Neural cell (in vitro differentiated cells): Measurements from ENCODE around the gene TMEM201. TPM values are rescaled to one million over a fixed set of nuclear protein-coding genes. Genes with fewer than 3 reads are reported as not detected.

Experiments used
- H2AFZ ChIP-seq: fragments of 200-600, 300-800 bp; sonication (generic), shearing (Covaris generic); 2 replicates; pipeline ENCODE4 v1.6.0; 2014; ENCODE audit warnings: low read depth, mild to moderate bottlenecking, antibody characterized with exemption, low read length, moderate library complexity
- H3F3A ChIP-seq: fragments of 200-600 bp; shearing (Covaris generic); 2 replicates; pipeline ENCODE4 v1.6.1; 2016; ENCODE audit warnings: mild to moderate bottlenecking, moderate library complexity, mixed read lengths, antibody characterized with exemption, low read length; ENCODE audit not compliant: insufficient read depth, poor library complexity, severe bottlenecking
- H3K27ac ChIP-seq: fragments of 200-600, 300-800 bp; sonication (generic), shearing (Covaris generic); 2 replicates; pipeline ENCODE4 v1.5.1; 2014; ENCODE audit warnings: mild to moderate bottlenecking, low read length, moderate library complexity
- H3K27me3 ChIP-seq: fragments of 300-800, 200-600 bp; sonication (generic), shearing (Covaris generic); 2 replicates; pipeline ENCODE4 v1.6.0; 2014; ENCODE audit warnings: mild to moderate bottlenecking, low read depth, low read length, moderate library complexity; ENCODE audit not compliant: insufficient read depth
- H3K36me3 ChIP-seq: fragments of 300-800, 200-600 bp; sonication (generic), shearing (Covaris generic); 2 replicates; pipeline ENCODE4 v1.5.1; 2014; ENCODE audit warnings: mild to moderate bottlenecking, antibody characterized with exemption, low read length, moderate library complexity; ENCODE audit not compliant: insufficient read depth
- H3K4me2 ChIP-seq: fragments of 300-800, 200-600 bp; sonication (generic), shearing (Covaris generic); 2 replicates; pipeline ENCODE4 v1.6.0; 2014; ENCODE audit warnings: mild to moderate bottlenecking, low read length
- H3K4me3 ChIP-seq: fragments of 300-800, 200-600 bp; sonication (generic), shearing (Covaris generic); 2 replicates; pipeline ENCODE4 v1.5.1; 2014; ENCODE audit warnings: mild to moderate bottlenecking, low read length, moderate library complexity
- H3K79me2 ChIP-seq: fragments of 200-600 bp; shearing (Covaris generic); replicated peaks from 2 replicates; pipeline ENCODE4 v1.6.0; 2014; ENCODE audit warnings: mild to moderate bottlenecking, low read length, moderate library complexity; ENCODE audit not compliant: insufficient read depth
- H3K9ac ChIP-seq: fragments of 300-800, 200-600 bp; sonication (generic), shearing (Covaris generic); 2 replicates; pipeline ENCODE4 v1.6.1; 2016; ENCODE audit warnings: mild to moderate bottlenecking, low read length, mixed read lengths
- H3K9me2 ChIP-seq: fragments of 200-600 bp; shearing (Covaris generic); 2 replicates; pipeline ENCODE4 v1.6.1; 2016; ENCODE audit warnings: mild to moderate bottlenecking, low read length, mixed read lengths; ENCODE audit not compliant: insufficient read depth
- H3K9me3 ChIP-seq: fragments of 200-600, 300-800 bp; sonication (generic), shearing (Covaris generic); 2 replicates; pipeline ENCODE4 v1.6.1; 2016; ENCODE audit warnings: mild to moderate bottlenecking, mixed run types, low read length, moderate library complexity, mixed read lengths
- H4K20me1 ChIP-seq: fragments of 200-600 bp; shearing (Covaris generic); 2 replicates; pipeline ENCODE4 v1.6.1; 2016; ENCODE audit warnings: mild to moderate bottlenecking, mixed run types; ENCODE audit not compliant: insufficient read depth
- CTCF ChIP-seq: fragments of 450-650 bp; IDR thresholded peaks from 2 replicates; pipeline ENCODE4 v1.5.1; 2014; ENCODE audit warnings: antibody characterized with exemption, mild to moderate bottlenecking, moderate library complexity; ENCODE audit not compliant: poor library complexity, severe bottlenecking
- EP300 ChIP-seq: fragments of 450-650 bp; conservative IDR thresholded peaks from 2 replicates; pipeline ENCODE4 v1.6.1; 2014; ENCODE audit warnings: antibody characterized with exemption, mild to moderate bottlenecking, moderate library complexity; ENCODE audit not compliant: poor library complexity, severe bottlenecking
- EZH2 ChIP-seq: fragments of 200-600, 300-800 bp; shearing (Covaris generic), sonication (generic); IDR thresholded peaks from 2 replicates; pipeline ENCODE4 v1.6.1; 2014; ENCODE audit warnings: antibody characterized with exemption, low read length, borderline replicate concordance, mild to moderate bottlenecking; ENCODE audit not compliant: insufficient read depth, poor library complexity, severe bottlenecking
- MXI1 ChIP-seq: fragments of 450-650 bp; conservative IDR thresholded peaks from 2 replicates; pipeline ENCODE4 v1.6.1; 2014; ENCODE audit warnings: antibody characterized with exemption, mild to moderate bottlenecking; ENCODE audit not compliant: poor library complexity, severe bottlenecking
- POLR2AphosphoS5 ChIP-seq: IDR thresholded peaks from 2 replicates; pipeline ENCODE4 v1.6.1; 2012
- RAD21 ChIP-seq: fragments of 450-650 bp; conservative IDR thresholded peaks from 2 replicates; pipeline ENCODE4 v1.6.1; 2014; ENCODE audit warnings: antibody characterized with exemption, mild to moderate bottlenecking, moderate library complexity
- SMC3 ChIP-seq: fragments of 450-650 bp; conservative IDR thresholded peaks from 2 replicates; pipeline ENCODE4 v1.6.1; 2014; ENCODE audit warnings: antibody characterized with exemption, mild to moderate bottlenecking, moderate library complexity; ENCODE audit not compliant: poor library complexity
- TAF1 ChIP-seq: IDR thresholded peaks from 2 replicates; pipeline ENCODE4 v1.6.1; 2012; ENCODE audit warnings: low read depth
- polyA plus RNA-seq: library from polyadenylated mRNA; depleted of rRNA; stranded (reverse); fragments of >200 nt; gene quantifications from 2 replicates; pipeline ENCODE4 v1.2.3, GENCODE V29; 2014
- TF ChIP-seq, protein P1 (sequence below): IDR thresholded peaks from 2 replicates; pipeline ENCODE4 v1.6.1; 2012; ENCODE audit warnings: borderline replicate concordance

The TMEM201 gene
- polyA plus RNA-seq, 1 donor from 2014 or later = 7.3 TPM

- Histone ChIP-seq H3K9ac (no peak overlapping the region), H3K4me3 (no peak overlapping the region), H3K27ac (no peak overlapping the region), H3K4me2 (no peak overlapping the region), H3F3A (no peaks in the 10 kb centered on the region), H3K9me3 (no peaks in the 10 kb centered on the region), H3K79me2 (no peaks in the 10 kb centered on the region), H3K27me3 (no peaks in the 10 kb centered on the region), H3K36me3 (no peaks in the 10 kb centered on the region), H2AFZ (no peak overlapping the region), H4K20me1 (no peaks in the 10 kb centered on the region), H3K9me2 (no peaks in the 10 kb centered on the region)
- no peak for TF ChIP-seq EP300
- TF ChIP-seq TAF1 = no peak
- TF ChIP-seq MXI1 = no peak
- TF ChIP-seq RAD21 = no peak
- TF ChIP-seq SMC3 = no peak
- no peak for TF ChIP-seq POLR2AphosphoS5
- TF ChIP-seq EZH2 = no peak
- TF ChIP-seq, protein P1, sequence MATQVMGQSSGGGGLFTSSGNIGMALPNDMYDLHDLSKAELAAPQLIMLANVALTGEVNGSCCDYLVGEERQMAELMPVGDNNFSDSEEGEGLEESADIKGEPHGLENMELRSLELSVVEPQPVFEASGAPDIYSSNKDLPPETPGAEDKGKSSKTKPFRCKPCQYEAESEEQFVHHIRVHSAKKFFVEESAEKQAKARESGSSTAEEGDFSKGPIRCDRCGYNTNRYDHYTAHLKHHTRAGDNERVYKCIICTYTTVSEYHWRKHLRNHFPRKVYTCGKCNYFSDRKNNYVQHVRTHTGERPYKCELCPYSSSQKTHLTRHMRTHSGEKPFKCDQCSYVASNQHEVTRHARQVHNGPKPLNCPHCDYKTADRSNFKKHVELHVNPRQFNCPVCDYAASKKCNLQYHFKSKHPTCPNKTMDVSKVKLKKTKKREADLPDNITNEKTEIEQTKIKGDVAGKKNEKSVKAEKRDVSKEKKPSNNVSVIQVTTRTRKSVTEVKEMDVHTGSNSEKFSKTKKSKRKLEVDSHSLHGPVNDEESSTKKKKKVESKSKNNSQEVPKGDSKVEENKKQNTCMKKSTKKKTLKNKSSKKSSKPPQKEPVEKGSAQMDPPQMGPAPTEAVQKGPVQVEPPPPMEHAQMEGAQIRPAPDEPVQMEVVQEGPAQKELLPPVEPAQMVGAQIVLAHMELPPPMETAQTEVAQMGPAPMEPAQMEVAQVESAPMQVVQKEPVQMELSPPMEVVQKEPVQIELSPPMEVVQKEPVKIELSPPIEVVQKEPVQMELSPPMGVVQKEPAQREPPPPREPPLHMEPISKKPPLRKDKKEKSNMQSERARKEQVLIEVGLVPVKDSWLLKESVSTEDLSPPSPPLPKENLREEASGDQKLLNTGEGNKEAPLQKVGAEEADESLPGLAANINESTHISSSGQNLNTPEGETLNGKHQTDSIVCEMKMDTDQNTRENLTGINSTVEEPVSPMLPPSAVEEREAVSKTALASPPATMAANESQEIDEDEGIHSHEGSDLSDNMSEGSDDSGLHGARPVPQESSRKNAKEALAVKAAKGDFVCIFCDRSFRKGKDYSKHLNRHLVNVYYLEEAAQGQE = no peak
- no peak for TF ChIP-seq CTCF
Measured at GRCh38 chr1:9603307-9603706, 14.6 kb downstream of the TMEM201 start.

DNA sequence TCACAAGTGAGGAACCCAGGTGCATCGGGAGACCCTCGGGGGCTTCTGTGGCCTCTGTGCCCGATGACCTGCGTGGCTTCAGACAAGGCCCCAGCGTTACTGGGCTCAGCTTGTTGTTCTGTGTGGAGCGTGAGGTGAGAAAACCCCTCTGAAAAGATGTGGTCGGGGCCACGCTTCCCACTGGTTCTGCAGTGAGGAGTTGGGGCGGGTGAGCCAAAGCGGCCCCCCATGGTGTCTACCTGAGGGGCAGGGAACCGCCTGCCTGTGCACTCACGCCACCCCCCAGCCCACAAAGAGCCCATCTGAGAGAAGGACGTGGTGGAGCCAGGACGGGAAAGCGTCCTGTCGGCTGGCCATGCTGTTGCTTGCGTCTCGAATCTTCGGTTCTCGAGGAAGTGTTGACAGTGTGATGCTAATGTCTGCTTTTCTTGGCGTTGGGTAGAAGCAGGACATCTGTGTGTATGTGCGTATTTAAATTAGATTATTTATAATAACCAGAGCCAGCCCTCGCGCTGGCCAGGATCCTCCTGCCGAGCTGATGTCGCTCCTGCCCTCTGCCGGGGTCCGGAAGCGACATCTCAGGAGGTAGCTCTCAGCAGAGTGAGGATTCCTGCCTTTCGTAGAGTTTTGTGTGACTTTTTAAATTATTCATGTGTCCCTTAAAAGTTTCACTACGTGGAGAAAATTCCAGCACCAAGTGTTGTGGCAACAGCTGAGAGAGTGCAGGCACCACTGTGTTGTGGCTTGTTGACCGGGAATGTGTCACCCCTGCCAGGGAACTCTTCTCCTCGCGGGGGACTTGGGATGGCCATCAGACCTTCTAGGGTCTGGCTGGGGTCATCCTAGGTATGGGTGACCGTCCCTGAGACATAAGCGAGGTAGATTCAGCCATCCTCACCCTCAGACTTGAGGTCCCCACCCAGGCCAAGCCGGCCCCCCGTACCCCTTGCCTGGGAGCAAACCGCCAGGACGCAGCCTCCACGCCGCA, 15.3 kb downstream of the TMEM201 start:
- Histone ChIP-seq H3K27me3 (no peaks in the 10 kb centered on the region), H3K9ac (no peak overlapping the region), H3F3A (no peaks in the 10 kb centered on the region), H3K9me2 (no peaks in the 10 kb centered on the region), H3K4me2 (no peak overlapping the region), H3K36me3 (no peaks in the 10 kb centered on the region), H4K20me1 (no peaks in the 10 kb centered on the region), H3K9me3 (no peaks in the 10 kb centered on the region), H2AFZ (no peak overlapping the region), H3K4me3 (no peak overlapping the region), H3K79me2 (no peaks in the 10 kb centered on the region), H3K27ac (no peak overlapping the region)
- no peak for TF ChIP-seq RAD21
- TF ChIP-seq EZH2 = no peak
- no peak for TF ChIP-seq SMC3
- no peak for TF ChIP-seq CTCF
- no peak for TF ChIP-seq EP300
- TF ChIP-seq, protein P1 = no peak
- no peak for TF ChIP-seq POLR2AphosphoS5
- no peak for TF ChIP-seq TAF1
- no peak for TF ChIP-seq MXI1
